CD4-positive, alpha-beta T cell treated with Interleukin-6 for 4 hours (primary cell): ENCODE data around the gene COX8A.
"Not testable (repeated sequence)": the region's sequence is repeated elsewhere in the genome, so short reads cannot be mapped to it uniquely, and the experiment has no call there.

Source experiments
- DNase-seq: peaks from one replicate; pipeline ENCODE4 v3.0.0-alpha.2; 2020; ENCODE audit warnings: mixed read lengths

COX8A gene, protein sequence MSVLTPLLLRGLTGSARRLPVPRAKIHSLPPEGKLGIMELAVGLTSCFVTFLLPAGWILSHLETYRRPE

DNA sequence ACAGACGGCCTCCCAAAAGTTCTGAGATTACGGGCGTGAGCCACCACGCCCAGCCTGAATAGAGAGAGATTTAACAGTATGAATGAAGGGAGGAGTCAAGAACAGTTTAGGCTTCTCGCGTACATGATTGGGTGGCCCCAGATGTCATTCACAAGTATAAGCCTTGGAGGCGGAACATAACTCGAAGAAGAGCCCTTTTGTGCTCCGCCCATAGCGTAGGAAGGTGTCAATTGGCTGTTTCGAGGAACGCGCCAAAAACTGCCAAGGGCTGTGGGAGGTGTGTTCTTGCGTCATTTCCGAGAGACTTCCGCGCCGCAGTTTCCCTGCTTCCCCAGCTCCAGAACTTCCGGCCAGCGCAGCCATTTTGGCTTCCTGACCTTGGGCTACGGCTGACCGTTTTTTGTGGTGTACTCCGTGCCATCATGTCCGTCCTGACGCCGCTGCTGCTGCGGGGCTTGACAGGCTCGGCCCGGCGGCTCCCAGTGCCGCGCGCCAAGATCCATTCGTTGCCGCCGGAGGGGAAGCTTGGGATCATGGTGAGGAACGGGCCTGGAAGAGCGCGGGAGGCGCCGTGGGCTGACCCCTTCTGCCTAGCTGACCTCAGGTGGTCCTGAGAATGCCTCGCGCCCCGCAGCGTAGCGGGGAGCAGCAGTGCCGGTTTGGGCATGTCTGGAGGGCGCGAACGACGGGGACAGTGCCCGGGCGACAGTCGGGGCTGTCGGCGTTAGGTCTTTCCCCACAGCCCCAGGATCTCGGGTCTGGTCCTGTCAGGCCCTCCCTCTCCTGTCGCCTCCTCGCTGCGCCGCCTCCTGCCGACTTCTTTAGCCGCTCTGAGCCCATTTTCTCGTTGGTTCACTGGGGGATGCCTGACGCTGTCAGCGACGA is at the start of gene COX8A:
Gene COX8A (plus strand): TSS at position 362 of the 885 bp plus-strand sequence. CDS start 61 bp downstream, at position 423.
- peak; percentile 94 for DNase-seq

DNA sequence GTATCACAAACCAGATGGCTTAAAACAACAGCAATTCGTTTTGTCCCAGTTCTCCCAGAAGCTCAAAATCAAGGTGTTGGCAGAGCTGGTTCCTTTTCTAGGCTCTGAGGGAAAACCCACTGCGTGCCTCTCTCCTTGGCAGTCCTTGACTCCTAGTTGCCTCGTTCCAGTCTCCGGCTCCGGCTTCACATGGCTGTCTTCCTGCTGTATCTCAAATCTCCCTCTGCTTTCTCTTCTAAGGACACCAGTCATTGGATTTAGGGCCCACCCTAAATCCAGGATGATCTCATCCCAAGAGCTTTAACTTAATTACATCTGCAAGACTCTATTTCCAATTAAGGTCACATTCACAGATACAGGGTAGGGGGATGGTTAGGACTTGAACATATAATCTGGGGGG is 44.8 kb upstream of the COX8A start:
- DNase-seq = no peak

DNA sequence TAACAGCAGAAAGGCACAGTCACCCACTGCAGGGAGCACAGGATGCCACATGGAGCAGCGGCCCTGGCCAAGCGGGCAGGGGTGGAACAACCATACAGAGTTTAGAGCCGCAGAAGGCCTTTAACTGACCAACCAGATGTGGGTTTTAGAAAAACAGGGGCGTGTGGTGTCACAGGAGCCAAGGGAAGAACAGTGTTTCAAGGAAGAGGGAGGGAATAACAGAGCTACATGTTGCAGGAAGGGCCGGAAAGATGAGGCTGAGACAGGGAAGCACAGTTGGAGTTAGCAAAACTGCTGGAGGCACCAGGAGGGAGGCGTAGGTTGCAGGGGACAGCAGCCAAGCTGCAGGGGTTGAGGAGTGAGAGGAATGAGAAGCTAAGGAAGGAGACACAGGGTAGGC is 43.4 kb upstream of the COX8A start:
- DNase-seq = no peak

DNA sequence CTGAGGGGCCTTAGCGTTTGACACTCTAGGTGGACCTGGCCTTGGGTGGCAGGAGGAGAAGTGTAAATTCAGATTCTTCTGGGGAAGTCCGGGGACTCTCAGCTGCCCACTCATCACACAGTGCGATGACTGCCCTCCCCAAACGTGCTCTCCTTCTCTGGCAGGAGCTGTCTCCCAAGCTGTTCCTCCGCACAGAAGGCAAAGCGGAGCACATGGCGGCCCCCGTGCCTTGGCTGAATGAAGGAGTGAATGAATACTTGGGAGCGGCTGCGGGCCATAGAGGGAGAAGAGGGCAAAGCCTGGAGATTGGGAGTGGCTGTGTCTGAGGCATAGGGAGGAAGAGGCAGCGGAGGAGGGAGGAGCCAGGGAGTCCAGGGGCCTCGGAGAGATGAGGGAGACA is 42.5 kb upstream of the COX8A start:
- DNase-seq = no peak

DNA sequence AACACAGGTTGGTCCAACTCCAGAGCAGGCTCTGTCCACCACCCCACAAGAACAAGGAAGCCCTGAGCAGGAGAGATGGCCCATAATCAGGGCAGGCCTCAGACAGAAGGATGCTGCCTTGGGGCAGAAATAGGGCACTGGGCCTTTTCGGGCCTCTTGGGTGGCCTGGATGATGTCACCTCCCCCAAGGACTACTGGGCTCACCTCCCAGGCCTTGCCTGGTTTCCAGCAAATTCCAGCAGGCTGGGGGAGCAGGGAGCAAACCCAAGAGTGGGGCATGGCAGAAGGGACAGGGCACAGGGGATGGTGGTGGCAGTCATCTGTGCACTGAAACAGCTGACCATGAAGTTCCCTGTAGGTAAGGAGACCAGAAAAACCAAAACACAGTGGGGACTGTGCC is 41.0 kb upstream of the COX8A start:
- DNase-seq = no peak

DNA sequence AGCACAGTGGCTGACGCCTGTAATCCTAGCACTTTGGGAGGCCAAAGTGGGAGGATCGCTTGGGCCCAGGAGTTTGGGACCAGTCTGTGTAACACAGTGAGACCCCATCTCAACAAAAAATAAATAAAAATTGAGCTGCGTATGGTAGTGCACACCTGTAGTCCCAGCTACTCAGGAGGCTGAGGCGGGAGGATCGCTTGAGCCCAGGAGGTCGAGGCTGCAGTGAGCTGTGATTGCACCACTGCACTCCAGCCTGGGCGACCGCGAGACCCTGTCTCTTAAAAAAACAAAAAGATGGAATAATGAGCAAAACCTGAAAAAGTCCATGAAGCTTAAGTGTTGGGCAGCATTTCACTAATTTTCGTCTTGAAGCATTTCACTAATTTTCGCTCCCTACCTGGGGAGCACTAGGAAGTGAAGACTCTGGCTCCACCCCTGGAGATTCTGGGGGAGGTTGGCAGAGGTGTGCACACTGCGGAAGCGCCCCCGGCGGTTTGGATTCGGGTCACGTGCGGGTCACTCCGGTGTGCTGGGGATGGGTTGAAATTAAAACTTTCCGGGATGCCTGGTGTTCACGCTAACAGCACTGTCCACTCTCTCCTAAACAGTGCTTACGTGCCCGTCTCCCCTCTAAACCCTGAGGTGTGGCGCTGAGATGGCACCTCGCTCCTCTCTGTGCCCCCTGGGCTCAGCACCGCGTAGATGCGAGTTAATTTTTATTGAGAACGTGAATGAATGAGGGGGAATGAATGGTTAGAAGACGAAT is 36.5 kb upstream of the COX8A start:
- peak; percentile 35 for DNase-seq

DNA sequence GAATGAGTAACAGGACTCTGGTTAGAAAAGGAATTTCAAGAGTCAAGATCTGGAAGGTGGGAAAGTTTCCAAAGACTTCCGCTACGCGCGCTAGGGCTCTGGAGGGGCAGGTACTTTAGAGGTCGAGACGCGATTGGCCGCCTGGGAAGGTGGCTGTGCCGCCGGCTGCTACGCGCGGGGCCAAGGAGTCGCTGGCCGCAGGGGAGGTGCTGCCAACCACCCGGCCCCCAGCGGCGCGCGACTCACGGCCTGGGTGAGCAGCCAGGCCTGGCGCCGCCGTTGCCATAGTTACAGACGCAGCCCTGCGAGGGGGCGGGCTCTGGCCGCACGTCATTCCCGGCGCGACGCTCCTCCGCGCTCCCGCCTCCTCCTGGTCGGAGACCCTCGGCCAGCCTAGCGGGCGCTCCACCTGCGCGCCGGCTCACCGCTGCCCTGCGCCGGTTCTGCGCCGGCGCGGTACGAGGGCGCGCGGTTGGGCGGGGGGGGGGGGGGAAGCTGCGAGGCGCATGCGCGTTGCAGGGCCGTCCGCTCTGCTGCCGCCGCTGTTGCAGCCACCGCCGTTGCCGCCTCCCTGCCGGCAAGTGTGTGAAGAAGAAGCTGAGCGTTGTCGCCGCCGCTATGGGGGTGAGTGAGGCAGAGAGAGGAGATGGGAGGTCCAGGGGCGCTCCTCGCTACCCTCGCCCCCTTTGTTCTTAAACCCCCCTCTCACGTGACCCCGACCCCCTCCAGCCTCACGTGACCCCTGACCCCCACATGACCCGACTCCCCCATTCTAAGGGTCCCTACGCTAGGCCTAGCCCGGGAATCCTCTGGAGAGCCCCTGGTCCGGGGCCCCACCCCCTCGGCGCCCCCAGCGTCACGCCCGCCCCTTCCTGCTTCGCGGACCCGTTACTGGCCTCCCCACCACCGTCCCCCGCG is 35.7 kb upstream of the COX8A start, which contains the start of gene NAA40:
Gene NAA40 (plus strand): TSS at position 524 of the 918 bp plus-strand sequence. CDS start 95 bp downstream, at position 619.
- peak; percentile 93 for DNase-seq

DNA sequence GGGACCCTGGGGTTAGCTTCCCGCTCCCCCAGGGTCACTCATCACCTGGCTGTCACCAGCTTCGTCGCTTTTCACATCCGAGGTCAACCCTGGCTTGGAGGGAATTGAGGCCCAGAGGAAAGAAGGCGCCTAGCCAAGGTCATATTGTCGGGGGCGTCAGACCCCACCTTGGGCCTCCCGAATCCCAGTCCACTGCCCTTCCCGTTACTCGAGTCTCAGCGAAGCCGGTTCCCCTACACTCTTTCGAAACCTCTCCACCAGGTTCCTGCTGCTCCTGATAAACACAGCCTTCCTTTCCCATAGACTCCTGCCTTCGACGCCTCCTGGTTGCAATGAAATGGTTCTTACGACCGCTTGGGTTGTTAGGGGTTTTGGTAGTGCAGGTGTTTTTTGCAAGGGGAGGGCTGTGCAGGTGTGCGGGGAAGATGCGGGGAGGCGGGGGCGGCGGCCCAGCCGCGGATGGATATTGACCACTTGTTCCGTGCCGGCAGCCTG is 35.0 kb upstream of the COX8A start:
- no peak for DNase-seq

DNA sequence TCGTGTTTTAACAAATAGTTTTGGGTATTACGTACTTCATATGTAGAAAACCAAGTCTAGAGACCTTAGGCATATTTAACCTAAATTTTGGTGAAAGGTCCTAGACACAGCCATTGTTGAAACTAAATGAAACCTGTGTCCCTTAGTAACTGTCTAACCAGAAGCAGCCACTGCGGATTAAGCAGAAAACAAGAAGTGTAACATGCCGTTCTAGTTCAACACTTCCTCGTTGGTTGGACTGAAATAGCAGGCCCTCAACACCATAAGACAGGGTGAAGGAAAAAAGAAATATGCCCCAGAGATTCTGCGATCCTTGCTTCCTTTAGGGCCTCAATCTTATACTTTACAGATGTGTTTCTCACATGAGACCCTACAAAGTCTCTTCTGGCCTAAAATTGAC is 33.6 kb upstream of the COX8A start:
- DNase-seq = no peak

DNA sequence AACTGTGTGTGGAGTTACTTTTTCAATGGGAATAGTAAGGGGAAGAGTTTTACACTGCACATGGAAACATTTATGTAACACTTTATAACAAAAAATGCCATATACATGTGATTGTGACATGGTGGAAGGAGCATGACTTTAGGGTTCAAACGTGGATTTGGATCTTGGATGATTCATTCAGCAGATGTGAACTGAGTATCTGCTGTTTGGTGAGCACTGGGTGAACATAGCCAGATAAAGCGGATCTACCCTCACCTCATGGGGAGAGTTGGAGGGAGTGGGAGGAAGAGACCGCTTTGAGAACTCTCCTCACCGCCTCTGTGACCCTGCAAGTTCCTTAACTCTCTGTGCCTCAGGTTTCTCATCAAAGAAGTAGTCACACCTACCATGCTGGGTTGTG is 32.5 kb upstream of the COX8A start:
- no peak for DNase-seq

DNA sequence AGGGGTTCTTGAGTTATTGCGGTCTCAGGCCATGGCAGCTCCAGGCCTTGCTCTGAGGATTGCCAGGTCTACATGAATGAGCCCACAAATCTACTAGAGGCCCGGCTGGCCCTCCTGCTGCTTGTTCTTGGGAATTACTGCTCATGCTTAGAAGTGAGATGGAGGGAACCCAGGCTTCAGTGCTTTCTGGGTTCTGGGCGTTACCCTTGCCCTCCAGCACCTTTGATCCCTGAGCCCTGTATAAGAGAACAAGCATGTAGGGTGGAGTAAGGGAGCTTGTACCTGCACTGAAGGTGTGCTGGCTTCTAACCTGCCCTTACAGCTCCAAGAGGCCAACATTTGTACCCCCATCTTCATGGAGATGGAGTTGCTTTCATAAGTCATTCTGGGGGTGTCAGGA is 31.6 kb upstream of the COX8A start:
- DNase-seq = no peak

DNA sequence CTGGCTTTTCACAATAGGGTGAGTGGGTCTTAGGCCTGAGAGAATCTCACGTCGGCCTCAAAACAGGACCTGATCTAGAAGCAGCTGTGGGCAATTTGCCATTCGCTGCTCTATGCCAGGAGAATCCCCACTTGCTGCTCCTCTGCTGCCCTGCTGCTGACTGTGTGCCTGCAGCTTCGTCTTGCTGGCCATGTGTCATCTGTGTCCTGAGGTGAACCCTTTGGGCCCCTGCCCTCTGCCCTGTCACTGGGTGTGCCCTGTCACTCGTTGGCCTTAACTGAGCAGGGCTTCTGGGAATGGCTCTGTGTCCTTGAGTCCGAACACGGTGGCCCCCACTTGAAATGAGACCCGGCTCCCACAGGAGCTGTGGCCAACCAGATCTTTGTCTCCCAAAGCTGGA is 29.4 kb upstream of the COX8A start:
- no peak for DNase-seq

DNA sequence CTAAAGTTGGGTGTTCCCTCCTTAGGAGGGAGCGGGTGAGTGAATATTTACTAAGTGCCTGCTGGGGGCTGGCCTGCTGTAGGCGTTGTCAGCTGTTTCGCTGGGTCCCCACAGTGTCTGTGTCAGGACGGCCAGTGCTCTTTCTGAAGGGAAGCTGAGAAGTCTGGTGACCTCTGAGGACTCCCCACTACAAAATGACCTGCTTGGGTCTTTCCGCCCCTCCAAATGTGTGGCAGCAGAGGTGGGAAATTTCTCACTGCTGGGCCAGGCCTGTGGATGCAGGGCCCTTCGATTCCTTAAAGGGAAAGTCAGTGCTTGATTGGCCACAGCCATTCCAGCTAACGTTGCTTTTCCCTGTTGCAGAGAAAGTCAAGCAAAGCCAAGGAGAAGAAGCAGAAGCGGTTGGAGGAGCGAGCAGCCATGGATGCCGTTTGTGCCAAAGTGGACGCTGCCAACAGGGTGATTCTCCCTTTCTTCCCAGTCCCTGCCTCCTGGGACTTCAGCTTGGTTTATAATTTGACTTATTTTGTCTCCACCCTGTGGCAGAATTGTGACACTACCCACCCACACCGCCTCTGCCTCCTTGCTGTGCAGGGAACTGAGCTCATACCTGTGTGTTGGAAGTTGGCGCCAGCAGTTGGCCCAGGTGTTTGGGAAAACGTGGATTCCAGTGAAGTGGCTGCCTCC is 28.8 kb upstream of the COX8A start:
- DNase-seq = peak; percentile 63

DNA sequence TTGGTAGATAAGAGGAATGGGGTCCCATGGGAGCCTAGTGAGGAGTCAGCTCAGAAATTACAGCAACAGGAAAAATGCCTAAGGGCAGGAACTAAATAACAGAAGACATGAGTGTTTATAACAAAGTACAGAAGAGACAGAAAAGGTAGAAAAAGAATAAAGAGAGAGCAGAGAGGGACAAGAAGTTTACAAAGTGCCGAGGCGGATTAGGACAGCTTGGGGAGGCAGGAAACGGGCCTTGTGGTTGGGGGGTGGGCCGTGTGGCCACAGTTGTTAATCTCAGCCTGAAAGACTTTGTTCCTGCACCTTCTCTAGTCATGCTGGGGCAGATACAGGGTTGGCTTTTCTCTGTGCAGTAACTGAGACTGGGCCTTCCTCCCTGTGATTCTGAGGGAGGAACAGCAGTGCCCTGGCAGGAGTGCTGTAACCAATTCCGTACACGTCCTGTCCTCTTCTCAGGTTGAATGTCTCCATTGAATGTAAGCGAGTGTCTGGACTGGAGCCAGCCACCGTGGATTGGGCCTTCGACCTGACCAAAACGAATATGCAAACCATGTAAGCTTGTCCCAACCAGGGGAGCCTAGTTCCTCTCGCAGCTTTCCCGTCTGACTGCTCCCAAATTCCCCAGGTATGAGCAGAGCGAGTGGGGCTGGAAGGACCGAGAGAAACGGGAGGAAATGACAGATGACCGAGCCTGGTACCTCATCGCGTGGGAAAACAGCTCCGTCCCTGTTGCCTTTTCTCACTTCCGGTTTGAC is 22.5 kb upstream of the COX8A start:
- peak; percentile 34 for DNase-seq

DNA sequence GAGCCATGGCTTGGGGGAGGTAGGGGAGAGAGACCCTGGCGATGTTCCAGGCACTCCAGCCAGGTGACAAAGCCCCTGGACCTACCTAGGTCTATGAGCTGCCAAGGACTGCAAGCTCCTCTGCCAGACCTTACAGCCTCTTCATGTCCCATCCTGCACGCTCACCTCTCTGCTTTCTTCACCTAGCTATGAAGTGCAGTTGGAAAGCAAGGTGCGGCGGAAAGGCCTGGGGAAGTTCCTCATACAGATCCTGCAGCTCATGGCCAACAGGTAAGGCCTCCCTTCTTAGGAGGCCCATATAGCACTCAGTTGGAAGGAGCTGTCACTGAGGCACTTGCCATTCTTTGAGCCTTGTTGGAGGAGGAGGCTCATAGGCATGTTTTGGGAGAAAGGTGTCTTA is 21.9 kb upstream of the COX8A start:
- no peak for DNase-seq

DNA sequence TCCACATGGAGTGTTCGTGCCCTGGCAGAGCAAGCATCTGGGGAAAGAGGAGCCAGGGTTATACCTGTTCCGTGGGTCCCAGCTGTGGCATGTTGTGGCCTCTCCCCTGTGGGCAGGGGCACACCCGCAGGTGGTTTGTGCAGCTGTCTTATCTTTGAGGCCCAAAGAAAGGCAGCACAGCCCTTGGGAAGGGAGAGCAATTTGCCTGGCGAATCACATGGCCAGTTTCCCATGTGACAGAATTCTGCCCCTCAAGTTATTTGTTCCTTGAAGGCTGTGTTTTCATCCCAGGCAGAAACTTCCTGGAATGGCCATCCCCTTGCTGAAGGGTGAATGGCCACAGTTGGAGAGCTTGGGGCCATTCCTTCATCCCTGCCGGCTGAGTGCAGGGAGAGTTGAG is 16.4 kb upstream of the COX8A start:
- no peak for DNase-seq

DNA sequence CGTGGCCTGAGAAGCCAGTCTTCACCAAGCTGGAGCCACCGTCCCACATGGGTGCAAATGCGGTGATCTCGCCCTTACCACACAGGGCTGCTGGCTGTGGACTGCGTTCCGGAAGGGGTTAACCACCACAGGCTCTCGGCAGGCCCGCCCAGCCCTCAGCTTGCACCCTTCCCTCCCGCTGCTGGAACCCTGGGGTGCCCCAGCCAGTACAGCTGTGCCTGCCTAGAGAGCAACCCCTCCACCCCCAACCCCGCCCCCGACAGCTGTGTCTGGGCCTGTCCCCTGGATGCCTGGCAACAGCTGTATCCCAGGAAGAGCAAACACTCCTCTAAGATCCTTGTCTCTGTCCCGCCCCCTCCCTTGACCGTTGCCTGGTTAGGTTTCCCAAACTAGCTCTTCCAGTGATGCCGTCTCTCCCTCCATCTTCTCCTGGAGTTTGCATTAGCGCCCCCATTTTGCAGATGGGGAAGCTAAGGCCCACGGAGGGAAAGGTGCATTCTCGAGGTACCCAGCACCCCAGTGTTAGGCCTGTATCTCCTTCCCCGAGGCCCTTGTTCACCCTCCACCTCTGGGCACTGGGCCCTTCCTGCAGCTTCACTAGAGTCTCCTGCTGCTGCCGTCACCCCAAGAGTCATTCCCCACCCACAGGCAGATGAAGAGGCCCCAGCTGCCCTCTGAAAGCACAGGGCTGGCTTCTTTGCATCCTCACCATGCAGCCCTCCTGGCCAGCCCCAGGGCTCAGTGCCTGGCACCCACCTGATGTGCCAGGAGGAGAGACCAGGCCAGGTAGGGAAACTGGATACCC is 12.6 kb upstream of the COX8A start:
- DNase-seq = peak; percentile 33

DNA sequence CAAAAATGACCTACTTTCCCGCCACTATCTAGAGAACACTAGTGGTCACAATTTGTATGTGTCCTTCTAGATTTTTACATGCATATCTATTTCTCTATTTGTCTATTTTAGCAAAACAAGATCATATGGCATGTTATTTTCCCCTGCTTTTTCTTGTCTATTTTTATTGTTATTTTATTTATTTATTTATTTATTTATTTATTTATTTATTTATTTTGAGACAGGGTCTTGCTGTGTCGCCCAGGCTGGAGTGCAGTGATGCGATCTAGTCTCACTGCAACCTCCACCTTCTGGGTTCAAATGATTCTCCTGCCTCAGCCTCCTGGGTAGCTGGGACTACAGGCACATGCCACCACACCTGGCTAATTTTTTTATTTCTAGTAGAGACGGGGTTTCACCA is 10.5 kb upstream of the COX8A start:
- DNase-seq = not testable (repeated sequence)

DNA sequence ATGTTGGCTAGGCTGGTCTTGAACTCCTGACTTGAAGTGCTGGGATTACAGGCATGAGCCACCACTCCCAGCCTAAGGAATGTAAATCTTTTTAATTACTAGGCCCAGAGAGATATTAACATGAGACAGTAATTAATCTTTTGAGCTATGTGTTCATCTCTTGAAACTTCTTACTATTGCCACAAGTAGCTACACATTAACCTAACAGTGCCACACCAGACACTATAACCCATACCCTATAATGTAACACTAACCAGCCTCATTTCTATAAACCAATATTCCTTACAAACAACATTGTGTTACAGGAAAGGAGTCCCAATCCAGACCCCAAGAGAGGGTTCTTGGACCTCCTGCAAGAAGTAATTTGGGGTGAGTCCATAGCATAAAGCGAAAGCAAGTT is 8.0 kb upstream of the COX8A start:
- DNase-seq = no peak

DNA sequence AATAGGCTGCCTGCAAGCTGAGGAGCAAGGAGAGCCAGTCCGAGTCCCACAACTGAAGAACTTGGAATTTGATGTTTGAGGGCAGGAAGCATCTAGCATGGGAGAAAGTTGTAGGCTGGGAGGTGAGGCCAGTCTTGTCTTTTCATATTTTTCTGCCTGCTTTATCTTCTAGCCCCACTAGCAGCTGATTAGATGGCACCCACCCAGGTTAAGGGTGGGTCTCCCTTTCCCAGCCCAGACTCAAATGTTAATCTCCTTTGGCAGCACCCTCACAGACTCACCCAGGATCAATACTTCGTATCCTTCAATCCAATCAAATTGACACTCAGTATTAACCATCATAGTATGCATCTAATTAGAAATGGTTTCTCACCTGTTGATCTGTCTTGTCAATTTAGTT is 5.0 kb upstream of the COX8A start:
- DNase-seq = no peak
